Keratinocyte (primary cell): ENCODE measurements around the gene PRKN. TPM values are rescaled to one million over a fixed set of nuclear protein-coding genes. Genes with fewer than 3 reads are reported as not detected.

ENCODE experiments used
- DNase-seq: peaks from one replicate; pipeline ENCODE4 v3.0.0-alpha.2; 2011; ENCODE audit warnings: low read depth, missing footprints, low spot score
- FAIRE-seq: peaks from 2 replicates; lab custom pipeline; 2011; peaks lifted over from hg19 to GRCh38; lab: Jason Lieb, UNC
- H2AFZ ChIP-seq: 2 replicates; pipeline ENCODE4 v1.6.0; 2012; ENCODE audit warnings: low read length, control low read depth, inconsistent platforms; ENCODE audit not compliant: control insufficient read depth
- H3K27ac ChIP-seq: 2 replicates; pipeline ENCODE4 v1.5.1; 2011; ENCODE audit warnings: low read length; ENCODE audit not compliant: control insufficient read depth, insufficient read depth
- H3K27me3 ChIP-seq: 3 replicates; pipeline ENCODE4 v1.6.0; 2011; ENCODE audit warnings: low read length; ENCODE audit not compliant: control insufficient read depth, insufficient read depth; ENCODE audit errors: extremely low read depth
- H3K36me3 ChIP-seq, 2 experiments: 2 replicates in 1 of 2; 3 replicates in 1 of 2; pipeline ENCODE4 v1.5.1; 2011; ENCODE audit warnings: low read length in 2 of 2, mild to moderate bottlenecking in 1 of 2; ENCODE audit not compliant: control insufficient read depth in 2 of 2, insufficient read depth in 2 of 2; ENCODE audit errors: extremely low read depth in 1 of 2
- H3K4me1 ChIP-seq: 3 replicates; pipeline ENCODE4 v1.5.1; 2011; ENCODE audit warnings: low read length; ENCODE audit not compliant: control insufficient read depth, insufficient read depth; ENCODE audit errors: extremely low read depth
- H3K4me2 ChIP-seq: 3 replicates; pipeline ENCODE4 v1.6.0; 2011; ENCODE audit warnings: low read depth, low read length; ENCODE audit not compliant: control insufficient read depth, insufficient read depth; ENCODE audit errors: extremely low read depth
- H3K4me3 ChIP-seq, 3 experiments: fragments of 200-600 bp in 1 of 3; sonication (generic) in 1 of 3; 2 replicates in 2 of 3; 3 replicates in 1 of 3; pipeline ENCODE4 v1.5.1; 2011 to 2016; ENCODE audit warnings: low read length in 3 of 3, mild to moderate bottlenecking in 3 of 3, control low read depth in 2 of 3, inconsistent platforms in 1 of 3, low read depth in 1 of 3, mixed read lengths in 1 of 3, mixed run types in 1 of 3, moderate library complexity in 1 of 3; ENCODE audit not compliant: control insufficient read depth in 2 of 3, insufficient read depth in 2 of 3; ENCODE audit errors: extremely low read depth in 1 of 3
- H3K79me2 ChIP-seq: 2 replicates; pipeline ENCODE4 v1.6.0; 2012; ENCODE audit warnings: low read length; ENCODE audit not compliant: control insufficient read depth, insufficient read depth
- H3K9ac ChIP-seq: 3 replicates; pipeline ENCODE4 v1.6.0; 2011; ENCODE audit warnings: low read length; ENCODE audit not compliant: control insufficient read depth, insufficient read depth; ENCODE audit errors: extremely low read depth
- H3K9me1 ChIP-seq: 3 replicates; pipeline ENCODE4 v1.6.0; 2011; ENCODE audit warnings: low read length; ENCODE audit not compliant: control insufficient read depth, insufficient read depth; ENCODE audit errors: extremely low read depth
- H3K9me3 ChIP-seq: 2 replicates; pipeline ENCODE4 v1.5.1; 2012; ENCODE audit warnings: low read depth, low read length; ENCODE audit not compliant: control insufficient read depth
- H4K20me1 ChIP-seq: 3 replicates; pipeline ENCODE4 v1.6.0; 2011; ENCODE audit warnings: low read length; ENCODE audit not compliant: control insufficient read depth, insufficient read depth; ENCODE audit errors: extremely low read depth
- EZH2 ChIP-seq: IDR thresholded peaks from one replicate; pipeline ENCODE4 v1.6.1; 2012; ENCODE audit warnings: inconsistent platforms, mild to moderate bottlenecking, low read length, moderate library complexity
- dilution Hi-C: fragments of 300-500 bp; cut with MboI; formaldehyde crosslinking; loops from one replicate; pipeline ENCODE4 v1.7.0; 2020; ENCODE audit warnings: low sequenced_read_pairs; ENCODE audit not compliant: extremely low pct_ligation_motif_present
- polyA plus RNA-seq, 5 experiments: library from polyadenylated mRNA; depleted of rRNA in 3 of 5; stranded (reverse) in 3 of 5; stranded (forward) in 1 of 5; unstranded in 1 of 5; fragments of >200 nt; gene quantifications; 1 replicate in 1 of 5; 2 replicates in 3 of 5; 3 replicates in 1 of 5; pipeline versions ENCODE4 v1.2.1 to v1.2.3, GENCODE V29; 2011 to 2012; ENCODE audit warnings: missing spikeins in 2 of 5, low read depth in 1 of 5, low replicate concordance in 1 of 5
- TF ChIP-seq, protein P1 (sequence below), 3 experiments: IDR thresholded peaks in 1 of 3; conservative IDR thresholded peaks in 1 of 3; optimal IDR thresholded peaks in 1 of 3; 2 replicates in 2 of 3; 3 replicates in 1 of 3; pipeline versions ENCODE3 to v1.5.1; 2011; ENCODE audit warnings: low read length in 3 of 3, mild to moderate bottlenecking in 3 of 3, moderate library complexity in 2 of 3, control low read depth in 1 of 3, inconsistent platforms in 1 of 3; ENCODE audit not compliant: insufficient read depth in 2 of 3; ENCODE audit errors: extremely low read depth in 1 of 3

PRKN gene
- polyA plus RNA-seq, 1 donor (not counting 4 experiments of a cell fraction or from before 2014, with no cell fraction given): 0.67 TPM

DNA sequence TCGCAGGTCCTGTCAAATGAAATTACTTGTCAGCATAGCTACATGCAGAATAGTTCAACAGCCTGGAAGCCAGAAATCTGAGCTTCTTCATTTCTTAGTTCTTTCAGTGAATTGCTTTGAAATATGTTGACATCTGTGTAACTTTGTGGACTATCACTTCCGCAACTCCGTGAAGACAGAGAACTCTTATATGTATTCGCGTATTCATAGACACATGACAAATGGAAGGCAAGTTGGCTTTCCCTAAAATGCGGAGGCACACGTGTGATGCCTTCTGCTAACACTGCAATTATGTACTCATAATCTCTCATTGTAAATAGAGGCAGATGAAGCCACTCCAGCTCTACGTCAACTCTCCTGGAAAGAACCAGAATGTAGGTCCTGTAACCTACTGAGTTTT lies 701.5 kb downstream of the PRKN start:
- FAIRE-seq (no peak), DNase-seq (no peak)
- Histone ChIP-seq H3K9ac (no peak overlapping the region), H3K27me3 (no peaks in the 10 kb centered on the region), H3K36me3 (no peaks in the 10 kb centered on the region), H3K4me1 (no peaks in the 10 kb centered on the region), H2AFZ (no peak overlapping the region), H3K4me2 (no peak overlapping the region), H3K9me1 (no peaks in the 10 kb centered on the region), H3K27ac (no peak overlapping the region), H3K9me3 (no peaks in the 10 kb centered on the region), H3K79me2 (no peaks in the 10 kb centered on the region), H4K20me1 (no peaks in the 10 kb centered on the region), H3K4me3 (no peak overlapping the region)
- no peak for TF ChIP-seq EZH2
- TF ChIP-seq, protein P1, sequence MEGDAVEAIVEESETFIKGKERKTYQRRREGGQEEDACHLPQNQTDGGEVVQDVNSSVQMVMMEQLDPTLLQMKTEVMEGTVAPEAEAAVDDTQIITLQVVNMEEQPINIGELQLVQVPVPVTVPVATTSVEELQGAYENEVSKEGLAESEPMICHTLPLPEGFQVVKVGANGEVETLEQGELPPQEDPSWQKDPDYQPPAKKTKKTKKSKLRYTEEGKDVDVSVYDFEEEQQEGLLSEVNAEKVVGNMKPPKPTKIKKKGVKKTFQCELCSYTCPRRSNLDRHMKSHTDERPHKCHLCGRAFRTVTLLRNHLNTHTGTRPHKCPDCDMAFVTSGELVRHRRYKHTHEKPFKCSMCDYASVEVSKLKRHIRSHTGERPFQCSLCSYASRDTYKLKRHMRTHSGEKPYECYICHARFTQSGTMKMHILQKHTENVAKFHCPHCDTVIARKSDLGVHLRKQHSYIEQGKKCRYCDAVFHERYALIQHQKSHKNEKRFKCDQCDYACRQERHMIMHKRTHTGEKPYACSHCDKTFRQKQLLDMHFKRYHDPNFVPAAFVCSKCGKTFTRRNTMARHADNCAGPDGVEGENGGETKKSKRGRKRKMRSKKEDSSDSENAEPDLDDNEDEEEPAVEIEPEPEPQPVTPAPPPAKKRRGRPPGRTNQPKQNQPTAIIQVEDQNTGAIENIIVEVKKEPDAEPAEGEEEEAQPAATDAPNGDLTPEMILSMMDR (optimal IDR thresholded peaks at IDR 0.05 in 1 of 3, IDR thresholded peaks at IDR 0.05 in 1 of 3, conservative IDR thresholded peaks at IDR 0.05 in 1 of 3; ENCODE audit: extremely low read depth in 1 of 3, insufficient read depth in 2 of 3, low read length in 3 of 3): no peak
- dilution Hi-C loops: no loop called here

- Histone ChIP-seq H3K9ac (no peak overlapping the region), H3K79me2 (no peaks in the 10 kb centered on the region), H3K4me2 (no peak overlapping the region), H3K36me3 (no peaks in the 10 kb centered on the region), H3K4me1 (no peaks in the 10 kb centered on the region), H4K20me1 (no peaks in the 10 kb centered on the region), H3K4me3 (no peak overlapping the region), H3K9me3 (no peaks in the 10 kb centered on the region), H2AFZ (no peak overlapping the region), H3K27me3 (no peaks in the 10 kb centered on the region), H3K27ac (no peak overlapping the region), H3K9me1 (no peaks in the 10 kb centered on the region)
- dilution Hi-C loops: no loop called here
- no peak for FAIRE-seq
- TF ChIP-seq, protein P1 (optimal IDR thresholded peaks at IDR 0.05 in 1 of 3, IDR thresholded peaks at IDR 0.05 in 1 of 3, conservative IDR thresholded peaks at IDR 0.05 in 1 of 3; ENCODE audit: extremely low read depth in 1 of 3, insufficient read depth in 2 of 3, low read length in 3 of 3): no peak
- no peak for TF ChIP-seq EZH2
- no peak for DNase-seq
Observed at GRCh38 chr6:162019349-162019748, 708.2 kb downstream of the PRKN start.
